Kasumi-1 (cell line): ENCODE results near the gene DOCK10.

Experiments
- DNase-seq, 2 experiments: peaks; one replicate each; lab custom pipeline; 2025; lab: John Stamatoyannopoulos, UW

The DOCK10 gene

GRCh38 chr2:224833986-224834385, 208.3 kb downstream of the DOCK10 start:
- no peak for DNase-seq

DNA sequence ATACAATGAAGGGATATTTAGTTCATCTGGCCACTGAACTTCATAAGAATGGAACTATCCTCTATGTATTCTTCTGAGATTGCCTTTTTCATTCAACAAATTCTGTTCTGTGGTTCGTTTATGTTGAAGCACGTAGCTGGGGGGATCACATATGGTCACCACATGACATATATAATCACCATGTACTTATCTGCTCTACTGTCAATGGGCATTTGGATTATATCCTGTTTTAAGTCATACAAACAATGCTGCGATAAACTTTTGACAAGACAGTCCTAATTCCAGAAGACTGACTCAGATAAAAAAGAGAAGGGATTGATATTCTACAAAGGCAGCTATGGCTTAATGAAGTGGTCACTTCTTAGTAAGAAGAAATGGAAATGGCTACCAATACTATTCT, 210.1 kb downstream of the DOCK10 start:
- DNase-seq = no peak

DNA sequence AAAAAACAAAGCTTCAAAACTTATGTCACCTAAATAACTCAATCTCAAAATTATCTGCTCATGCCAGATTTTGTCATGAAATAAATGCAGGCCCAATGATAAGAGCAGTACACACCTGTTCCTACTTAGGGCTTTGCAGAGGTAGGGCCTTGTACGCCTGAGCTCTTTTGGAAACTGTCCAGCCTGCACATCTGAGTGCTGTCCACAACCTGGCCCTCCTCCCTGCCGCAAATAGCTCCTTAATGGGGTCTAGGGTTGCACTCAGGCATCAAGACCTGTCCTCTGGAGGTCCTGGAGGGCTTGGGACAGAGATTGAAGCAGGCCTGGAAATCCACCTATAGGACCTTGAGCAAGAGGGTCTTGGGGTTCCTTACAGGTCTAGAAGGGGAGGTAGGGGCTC, 210.7 kb downstream of the DOCK10 start:
- no peak for DNase-seq

DNA sequence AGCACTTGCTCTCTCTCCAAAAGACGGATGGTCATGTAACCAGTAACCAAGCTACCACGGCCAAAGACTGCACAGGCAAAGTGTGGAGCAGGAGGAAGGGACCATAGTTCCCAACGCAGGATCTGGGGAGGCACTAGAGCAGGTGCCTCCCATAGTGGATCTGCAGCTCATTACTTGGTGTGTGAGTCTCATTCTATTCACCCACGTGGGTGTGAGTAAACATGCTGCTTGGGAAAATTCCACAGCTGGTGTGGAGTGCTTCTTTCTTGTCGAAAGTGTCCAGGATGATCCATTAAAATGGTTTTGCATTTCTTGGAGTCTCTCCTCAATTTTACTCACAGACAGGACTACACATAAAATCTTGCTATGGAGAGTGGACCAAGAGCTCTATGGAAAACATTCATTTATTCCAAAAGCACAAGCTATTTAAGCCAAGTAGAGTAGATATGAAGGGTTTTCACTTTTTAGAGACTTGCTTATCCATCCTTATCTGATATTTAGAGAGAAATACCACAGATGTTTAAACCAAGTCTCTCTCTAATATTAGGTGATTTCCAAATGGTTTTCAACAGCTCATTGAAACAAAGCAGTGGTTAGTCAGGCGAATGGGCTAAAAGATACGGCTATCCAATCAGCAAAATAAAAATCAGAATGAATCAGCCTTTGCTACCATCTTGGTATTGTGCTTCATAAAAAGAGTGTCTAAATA, 221.8 kb downstream of the DOCK10 start:
- no peak for DNase-seq

- no peak for DNase-seq
These were observed 223.2 kb downstream of the DOCK10 start for GRCh38 chr2:224819075-224819474.

DNA sequence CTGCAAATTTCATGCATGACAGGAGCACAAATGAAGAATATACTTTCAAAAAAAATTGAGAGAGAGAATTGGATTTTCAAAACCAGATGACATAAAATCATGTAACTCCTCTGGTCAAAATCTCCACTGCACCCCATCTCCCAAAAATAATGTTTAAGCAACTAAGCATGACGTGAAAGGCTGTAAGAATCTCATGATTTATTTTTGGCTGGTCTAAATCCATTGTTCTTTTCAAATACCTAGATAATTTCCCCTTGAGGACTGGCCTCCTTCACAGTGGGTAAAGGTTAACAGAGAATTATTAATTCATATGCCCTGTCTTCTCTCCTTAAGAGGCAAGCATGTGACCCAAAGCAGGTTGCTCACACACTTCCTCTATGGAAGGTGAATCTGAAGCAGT, 224.6 kb downstream of the DOCK10 start:
- DNase-seq = no peak

DNA sequence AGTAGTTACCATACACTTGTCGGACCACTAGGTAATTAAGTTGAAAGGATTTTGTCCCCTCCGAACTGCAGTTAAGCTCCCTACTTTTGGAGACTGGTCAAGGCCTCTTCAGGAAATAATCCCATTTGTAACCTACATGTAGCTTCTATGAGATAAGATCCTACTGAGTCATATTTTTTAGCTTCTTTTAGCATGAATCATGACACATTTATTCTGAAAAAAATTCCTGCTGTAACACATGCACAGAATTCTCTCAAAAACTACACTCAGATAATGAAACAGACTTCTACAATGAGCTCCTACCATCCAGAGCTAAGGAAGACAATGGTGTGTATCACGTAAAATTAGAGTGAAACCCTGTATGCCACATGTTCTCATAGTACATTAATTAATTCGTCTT, 225.5 kb downstream of the DOCK10 start:
- DNase-seq = no peak

GRCh38 chr2:224813578-224813977, 228.7 kb downstream of the DOCK10 start:
- no peak for DNase-seq

DNA sequence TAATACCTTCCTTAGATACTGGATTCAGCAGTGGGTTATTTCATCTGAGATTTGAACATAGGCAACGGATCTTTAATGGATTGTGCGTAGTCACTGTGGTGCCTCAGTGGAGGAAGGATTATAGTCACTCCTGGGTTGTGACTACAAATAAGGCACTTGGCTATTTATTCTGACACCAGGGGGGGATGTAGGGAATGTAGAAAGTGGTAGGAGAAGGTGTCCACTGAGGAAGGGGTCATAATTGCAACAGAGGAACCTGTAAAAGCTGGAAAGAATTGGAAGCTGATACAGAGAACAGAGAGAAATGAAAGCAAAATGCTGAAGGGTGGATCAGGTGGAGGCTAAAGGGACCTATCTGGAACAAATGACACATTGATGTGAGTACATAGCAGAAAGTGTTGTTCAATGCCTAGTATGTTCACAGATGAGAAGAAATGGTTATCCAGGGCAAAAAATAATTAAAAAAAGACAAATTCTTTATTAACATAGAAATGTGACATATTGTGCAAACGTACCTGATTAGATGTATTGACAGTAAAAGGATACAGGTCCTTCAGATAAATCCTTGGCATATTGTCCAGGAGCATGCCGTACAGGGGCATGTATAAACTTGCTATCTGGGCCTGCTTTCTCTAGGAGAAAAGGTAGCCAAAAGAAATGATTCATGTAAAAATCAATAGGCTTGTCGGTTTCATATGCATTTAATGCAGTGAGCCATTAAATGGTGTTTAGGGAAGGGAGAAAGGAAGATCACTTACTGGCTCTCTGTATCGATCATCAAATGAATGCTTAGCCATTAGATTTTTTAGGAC, 234.9 kb downstream of the DOCK10 start:
- no peak for DNase-seq

DNA sequence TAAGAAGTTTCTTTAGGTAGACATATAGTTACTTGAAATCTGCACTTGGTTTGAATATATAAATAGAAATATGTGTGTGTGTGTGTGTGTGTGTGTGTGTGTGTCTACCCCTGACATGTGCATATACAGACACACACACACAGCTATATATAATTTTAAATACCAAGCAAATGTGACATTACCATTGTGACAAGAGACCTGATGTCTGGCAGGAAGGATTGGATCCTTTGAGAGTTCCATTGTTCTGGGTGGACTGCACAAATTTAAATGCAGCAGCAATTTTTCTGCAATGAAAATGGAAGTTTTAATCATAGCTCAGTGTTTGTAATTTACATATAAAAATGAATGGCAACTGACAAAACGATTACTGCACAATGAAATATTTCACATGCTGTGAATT, 238.3 kb downstream of the DOCK10 start:
- no peak for DNase-seq

GRCh38 chr2:224802407-224802806, 239.9 kb downstream of the DOCK10 start:
- DNase-seq = no peak

GRCh38 chr2:224801360-224801759, 240.9 kb downstream of the DOCK10 start:
- no peak for DNase-seq

GRCh38 chr2:224799691-224800090, 242.6 kb downstream of the DOCK10 start:
- DNase-seq = no peak

GRCh38 chr2:224798180-224798579, 244.1 kb downstream of the DOCK10 start:
- no peak for DNase-seq

DNA sequence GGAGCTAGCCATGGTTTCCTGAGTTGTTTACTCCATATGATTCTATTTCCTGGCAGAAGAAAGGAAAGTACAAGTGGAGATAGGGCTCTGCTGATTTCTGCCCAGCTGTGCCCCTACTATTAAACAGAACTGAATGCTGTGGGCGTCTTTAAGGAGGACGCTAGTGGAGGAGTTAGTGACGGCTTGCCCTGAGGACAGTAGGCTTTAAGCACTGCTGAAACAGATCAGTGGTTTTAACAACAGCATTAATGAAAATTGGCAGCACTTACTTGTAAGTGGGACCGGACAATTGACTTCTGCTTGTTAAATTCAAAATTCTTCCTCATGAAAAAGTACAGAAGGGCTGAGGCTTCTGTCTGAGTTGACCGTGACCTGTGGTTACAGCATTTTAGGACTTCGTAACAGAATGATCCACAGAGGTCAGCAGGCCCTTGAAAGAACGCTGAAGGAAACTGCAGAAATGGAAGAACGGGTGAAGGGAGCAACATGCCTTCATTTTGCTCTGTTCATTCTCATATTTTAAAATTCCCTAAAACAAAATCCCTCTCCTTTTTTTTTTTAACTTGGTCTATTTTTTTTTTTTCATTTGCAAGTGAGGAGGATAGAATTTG, 245.5 kb downstream of the DOCK10 start:
- DNase-seq = no peak

DNA sequence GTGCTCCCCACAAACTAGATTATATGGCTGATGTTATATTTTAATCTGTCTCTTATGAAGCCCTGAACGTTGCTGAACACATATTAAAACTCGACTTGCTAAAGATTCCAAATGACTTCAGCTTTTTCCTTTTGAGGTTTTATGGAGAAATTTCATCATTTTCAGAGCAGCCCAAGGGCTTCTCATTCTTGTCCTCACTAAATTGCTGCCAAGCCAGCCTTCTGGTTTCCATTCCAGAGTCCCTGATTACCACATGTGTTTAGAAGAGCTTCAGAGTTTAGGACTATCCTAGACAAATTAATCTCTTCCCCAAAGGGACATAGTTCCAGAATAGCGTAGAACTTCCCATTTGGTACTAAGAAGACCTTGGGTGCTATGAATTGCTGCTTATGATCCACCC, 248.3 kb downstream of the DOCK10 start:
- no peak for DNase-seq

- no peak for DNase-seq
These were observed 255.4 kb downstream of the DOCK10 start for GRCh38 chr2:224786848-224787247.

DNA sequence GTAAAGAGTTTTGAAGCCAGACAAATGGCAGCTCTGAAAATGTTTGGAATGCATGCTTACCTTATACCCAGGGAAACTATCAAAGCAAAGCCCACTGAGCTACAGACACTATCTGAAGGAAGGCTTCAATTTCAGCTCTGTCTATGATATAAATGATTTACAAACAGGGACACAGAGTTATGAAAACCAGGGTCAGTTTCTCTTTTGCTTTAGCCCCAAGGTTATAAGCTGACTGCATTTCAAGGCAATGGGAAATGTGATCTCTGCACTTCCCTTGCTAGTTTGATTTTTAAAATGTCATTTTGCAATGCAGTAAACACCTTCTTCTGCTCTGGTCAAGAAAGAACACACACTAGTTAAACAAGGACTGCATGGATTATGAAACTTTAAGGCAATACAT, 260.9 kb downstream of the DOCK10 start:
- DNase-seq = no peak

DNA sequence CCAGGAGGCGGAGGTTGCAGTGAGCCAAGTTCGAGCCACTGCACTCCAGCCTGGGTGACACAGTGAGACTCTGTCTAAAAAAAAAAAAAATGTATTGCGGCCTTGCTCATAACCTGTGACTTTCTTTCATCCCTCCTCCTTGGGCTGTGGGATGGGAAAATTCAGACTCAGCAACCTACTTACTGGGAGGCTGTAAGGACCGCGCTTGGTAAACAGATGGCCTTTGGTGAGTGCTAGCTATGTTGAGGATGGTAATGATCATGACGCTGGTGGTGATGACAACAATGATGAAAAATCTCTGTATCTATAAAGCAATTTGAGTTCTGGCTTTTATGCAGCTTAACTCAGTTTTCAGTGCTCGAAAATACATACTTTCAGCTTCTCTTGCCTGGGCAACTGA, 261.4 kb downstream of the DOCK10 start:
- DNase-seq = no peak

DNA sequence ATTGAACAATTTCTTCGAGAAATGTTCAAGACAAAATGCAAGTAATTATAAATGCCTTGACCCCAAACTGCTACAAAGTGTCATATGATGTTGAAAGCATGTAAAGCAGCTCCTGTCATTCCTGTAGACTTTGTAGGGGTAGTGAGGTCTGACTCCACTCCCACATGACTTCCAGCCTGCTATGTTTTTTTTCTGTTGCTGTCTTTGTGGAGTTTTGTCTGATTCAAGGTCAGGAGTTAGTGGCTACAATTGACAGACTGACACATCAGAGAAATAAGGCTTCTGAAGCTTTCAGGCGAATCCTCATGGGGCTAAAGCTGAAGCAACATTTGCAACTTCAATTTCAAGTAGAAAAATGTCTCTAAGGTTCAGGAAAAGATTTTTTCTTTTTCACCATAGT, 262.2 kb downstream of the DOCK10 start:
- no peak for DNase-seq

GRCh38 chr2:224778474-224778877, 263.8 kb downstream of the DOCK10 start:
- DNase-seq = peak; percentile 23 to 46

DNA sequence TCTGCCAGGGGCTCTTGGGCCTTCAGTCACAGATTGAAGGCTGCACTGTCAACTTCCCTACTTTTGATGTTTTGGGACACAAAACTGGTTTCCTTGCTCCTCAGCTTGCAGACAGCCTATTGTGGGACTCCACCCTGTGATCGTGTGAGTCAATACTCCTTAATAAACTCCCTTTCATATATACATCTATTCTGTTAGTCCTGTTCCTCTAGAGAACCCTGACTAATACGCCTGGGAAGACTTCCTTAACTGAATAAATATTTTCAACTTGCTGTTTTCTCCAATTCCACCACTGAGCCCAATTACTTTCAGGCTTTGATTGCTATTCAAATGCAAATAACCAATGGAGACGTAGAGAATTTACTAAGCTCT, 264.7 kb downstream of the DOCK10 start:
- DNase-seq = no peak
